GM23248 (cell line): ENCODE measurements around the gene TNS3. TPM values are rescaled to one million over a fixed set of nuclear protein-coding genes. Genes with fewer than 3 reads are reported as not detected.

Source experiments
- DNase-seq: peaks from one replicate; pipeline ENCODE4 v3.0.0-alpha.2; 2015
- H2AFZ ChIP-seq: fragments of 200-600 bp; sonication (generic); 2 replicates; pipeline ENCODE4 v1.6.1; 2016; ENCODE audit warnings: antibody characterized with exemption
- H3F3A ChIP-seq: fragments of 200-600 bp; sonication (generic); 2 replicates; pipeline ENCODE4 v1.6.1; 2016; ENCODE audit warnings: mild to moderate bottlenecking, antibody characterized with exemption, mixed run types; ENCODE audit not compliant: insufficient read depth
- H3K27ac ChIP-seq: fragments of 200-600 bp; sonication (generic); 2 replicates; pipeline ENCODE4 v1.5.1; 2016; ENCODE audit warnings: mild to moderate bottlenecking
- H3K27me3 ChIP-seq: fragments of 200-600 bp; sonication (generic); replicated peaks from 2 replicates; pipeline ENCODE4 v1.6.1; 2016; ENCODE audit warnings: mild to moderate bottlenecking; ENCODE audit not compliant: insufficient read depth
- H3K36me3 ChIP-seq: fragments of 200-600 bp; sonication (generic); 2 replicates; pipeline ENCODE4 v1.6.1; 2016; ENCODE audit warnings: low read depth, mild to moderate bottlenecking
- H3K4me1 ChIP-seq: fragments of 200-600 bp; sonication (generic); 2 replicates; pipeline ENCODE4 v1.6.1; 2016; ENCODE audit warnings: mild to moderate bottlenecking; ENCODE audit not compliant: insufficient read depth
- H3K4me2 ChIP-seq: fragments of 200-600 bp; sonication (generic); one replicate; pipeline ENCODE4 v1.6.1; 2016; ENCODE audit warnings: mild to moderate bottlenecking; ENCODE audit not compliant: unreplicated experiment
- H3K4me3 ChIP-seq: fragments of 200-600 bp; sonication (generic); 2 replicates; pipeline ENCODE4 v1.5.1; 2016; ENCODE audit warnings: mild to moderate bottlenecking
- H3K79me2 ChIP-seq: fragments of 200-600 bp; sonication (generic); 2 replicates; pipeline ENCODE4 v1.6.1; 2016; ENCODE audit warnings: mild to moderate bottlenecking; ENCODE audit not compliant: insufficient read depth
- H3K9ac ChIP-seq: fragments of 200-600 bp; sonication (generic); 2 replicates; pipeline ENCODE4 v1.6.1; 2016; ENCODE audit warnings: mild to moderate bottlenecking
- H3K9me2 ChIP-seq: fragments of 200-600 bp; sonication (generic); 2 replicates; pipeline ENCODE4 v1.6.1; 2016; ENCODE audit warnings: mixed run types, mild to moderate bottlenecking, moderate library complexity; ENCODE audit not compliant: insufficient read depth
- H3K9me3 ChIP-seq: fragments of 200-600 bp; sonication (generic); one replicate; pipeline ENCODE4 v1.6.1; 2017; ENCODE audit warnings: low read depth
- H4K20me1 ChIP-seq: fragments of 200-600 bp; sonication (generic); 2 replicates; pipeline ENCODE4 v1.6.0; 2016; ENCODE audit not compliant: insufficient read depth
- EZH2 ChIP-seq: fragments of 200-600 bp; sonication (generic); IDR thresholded peaks from 2 replicates; pipeline ENCODE4 v1.6.1; 2018; ENCODE audit warnings: antibody characterized with exemption, mild to moderate bottlenecking; ENCODE audit not compliant: insufficient read depth, poor library complexity, severe bottlenecking
- EZH2phosphoT487 ChIP-seq: fragments of 200-600 bp; sonication (generic); IDR thresholded peaks from 2 replicates; pipeline ENCODE4 v1.6.1; 2018; ENCODE audit warnings: antibody characterized with exemption, moderate library complexity, mild to moderate bottlenecking, low read depth; ENCODE audit not compliant: insufficient read depth
- whole genome bisulfite sequencing, 2 experiments: methylation state at CpG; one replicate each; pipeline ENCODE4 v1.1.6; 2015 to 2017; ENCODE audit warnings: low lambda C conversion rate in 2 of 2, low coverage in 1 of 2; ENCODE audit errors: missing lambda C conversion rate in 2 of 2; 5-methylcytosine and 5-hydroxymethylcytosine counted together
- in situ Hi-C: fragments of 300-500 bp; cut with MboI; formaldehyde crosslinking; loops from 2 replicates; pipeline ENCODE4 v1.15.0; 2020
- polyA plus RNA-seq: library from polyadenylated mRNA; unstranded; fragments of >200 nt; fragmentation: Nextera tagmentation; extraction: Ambion mirVana; gene quantifications from 2 replicates; pipeline ENCODE4 v1.2.1, GENCODE V29; 2016
- total RNA-seq: library from RNA; depleted of rRNA; stranded (reverse); fragments of >200 nt; shearing (Covaris generic); gene quantifications from 2 replicates; pipeline ENCODE4 v1.2.3, GENCODE V29; 2014

Gene TNS3
- total and polyA plus RNA-seq, 2 experiments from 2014 or later: 18.6 to 47.0 TPM

- peaks cover 20% of the 10 kb centered on the region for H3K4me1 ChIP-seq
Observed at GRCh38 chr7:47506382-47507339, 75.2 kb downstream of the TNS3 start.

GRCh38 chr7:47505312-47506007, 76.5 kb downstream of the TNS3 start:
- TF ChIP-seq EZH2: no peak
- no peak for TF ChIP-seq EZH2phosphoT487
- no peak overlapping the region for H2AFZ ChIP-seq
- no peaks in the 10 kb centered on the region; the same call in 1 of the 2 replicates for H3K36me3 ChIP-seq
- H3F3A ChIP-seq: no peaks in the 10 kb centered on the region
- H3K9ac ChIP-seq: no peak overlapping the region
- H3K4me3 ChIP-seq: no peak overlapping the region
- H3K27ac ChIP-seq: no peak overlapping the region
- peaks cover 26% of the 10 kb centered on the region for H3K4me1 ChIP-seq
- no peaks in the 10 kb centered on the region for H3K9me2 ChIP-seq
- WGBS, 2 experiments: 87 to 88% methylated on average over 12 of the region's 12 CpGs
- no peak for DNase-seq
- no peaks in the 10 kb centered on the region for H3K27me3 ChIP-seq
- H3K79me2 ChIP-seq: peaks cover 48% of the 10 kb centered on the region
- no peak overlapping the region for H3K4me2 ChIP-seq
- no peaks in the 10 kb centered on the region for H3K9me3 ChIP-seq
- in situ Hi-C loops: no loop called here
- no peaks in the 10 kb centered on the region for H4K20me1 ChIP-seq

More at GRCh38 chr7:47506382-47507339, 75.2 kb downstream of the TNS3 start:
- H3K4me3 ChIP-seq: no peak overlapping the region
- in situ Hi-C loops: no loop called here
- H4K20me1 ChIP-seq: no peaks in the 10 kb centered on the region
- no peaks in the 10 kb centered on the region; the same call in 1 of the 2 replicates for H3K36me3 ChIP-seq
- no peak overlapping the region for H3K27ac ChIP-seq
- H3K79me2 ChIP-seq: peaks cover 60% of the 10 kb centered on the region
- no peak for TF ChIP-seq EZH2phosphoT487
- no peak for TF ChIP-seq EZH2
- no peak overlapping the region for H2AFZ ChIP-seq
- no peaks in the 10 kb centered on the region for H3K27me3 ChIP-seq
- H3K9ac ChIP-seq: no peak overlapping the region
- H3K9me3 ChIP-seq: no peaks in the 10 kb centered on the region
- no peak overlapping the region for H3K4me2 ChIP-seq
- H3F3A ChIP-seq: no peaks in the 10 kb centered on the region
- DNase-seq: no peak
- 91 to 93% methylated on average over 14 of the region's 14 CpGs for WGBS, 2 experiments
- no peaks in the 10 kb centered on the region for H3K9me2 ChIP-seq

GRCh38 chr7:47504551-47505311, 77.2 kb downstream of the TNS3 start:
- 89 to 90% methylated on average over 14 of the region's 14 CpGs for WGBS, 2 experiments
- Histone ChIP-seq H3K4me3 (no peak overlapping the region), H3K4me2 (no peak overlapping the region), H4K20me1 (no peaks in the 10 kb centered on the region), H2AFZ (no peak overlapping the region), H3K27ac (no peak overlapping the region), H3K79me2 (peaks cover 41% of the 10 kb centered on the region), H3K36me3 (no peaks in the 10 kb centered on the region; the same call in 1 of the 2 replicates), H3K4me1 (peaks cover 20% of the 10 kb centered on the region), H3F3A (no peaks in the 10 kb centered on the region), H3K27me3 (no peaks in the 10 kb centered on the region), H3K9me3 (no peaks in the 10 kb centered on the region), H3K9ac (no peak overlapping the region), H3K9me2 (no peaks in the 10 kb centered on the region)
- TF ChIP-seq EZH2phosphoT487 (no peak), EZH2 (no peak)
- in situ Hi-C loops: no loop called here
- no peak for DNase-seq

GRCh38 chr7:47503281-47503680, 78.6 kb downstream of the TNS3 start:
- Histone ChIP-seq H3K27me3 (no peaks in the 10 kb centered on the region), H2AFZ (no peak overlapping the region), H3F3A (no peaks in the 10 kb centered on the region), H3K4me2 (peak overlapping the region; percentile 19), H3K27ac (peak overlapping the region; percentile 61), H3K36me3 (no peaks in the 10 kb centered on the region; the same call in 1 of the 2 replicates), H3K9ac (peak overlapping the region; percentile 47), H3K4me3 (no peak overlapping the region), H3K9me2 (no peaks in the 10 kb centered on the region), H3K9me3 (no peaks in the 10 kb centered on the region), H3K4me1 (peaks cover 20% of the 10 kb centered on the region), H4K20me1 (no peaks in the 10 kb centered on the region), H3K79me2 (peaks cover 33% of the 10 kb centered on the region)
- DNase-seq: peak; percentile 78
- in situ Hi-C loops: no loop called here
- no peak for TF ChIP-seq EZH2
- TF ChIP-seq EZH2phosphoT487: no peak
